ENCODE results near the gene RAB23.

DNA sequence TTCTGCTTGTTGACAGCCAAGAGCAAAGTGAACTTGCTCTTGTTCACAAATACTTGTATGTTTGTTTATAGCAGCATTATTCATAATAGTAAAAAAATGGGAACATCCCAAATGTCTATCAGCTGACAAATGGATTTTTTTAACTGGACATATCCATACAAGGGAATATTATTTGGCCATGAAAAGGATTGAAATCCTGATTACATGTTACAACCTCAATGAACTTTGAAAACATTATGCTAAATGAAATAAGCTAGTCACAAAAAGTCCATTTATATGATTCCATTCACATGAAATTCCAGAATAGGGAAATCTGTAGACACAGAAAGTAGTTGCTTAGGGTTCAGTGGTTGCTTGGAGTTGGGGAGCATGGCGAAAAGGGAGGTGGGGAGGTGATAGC is 78.4 kb downstream of the RAB23 start:
- TF ChIP-seq, protein P1, sequence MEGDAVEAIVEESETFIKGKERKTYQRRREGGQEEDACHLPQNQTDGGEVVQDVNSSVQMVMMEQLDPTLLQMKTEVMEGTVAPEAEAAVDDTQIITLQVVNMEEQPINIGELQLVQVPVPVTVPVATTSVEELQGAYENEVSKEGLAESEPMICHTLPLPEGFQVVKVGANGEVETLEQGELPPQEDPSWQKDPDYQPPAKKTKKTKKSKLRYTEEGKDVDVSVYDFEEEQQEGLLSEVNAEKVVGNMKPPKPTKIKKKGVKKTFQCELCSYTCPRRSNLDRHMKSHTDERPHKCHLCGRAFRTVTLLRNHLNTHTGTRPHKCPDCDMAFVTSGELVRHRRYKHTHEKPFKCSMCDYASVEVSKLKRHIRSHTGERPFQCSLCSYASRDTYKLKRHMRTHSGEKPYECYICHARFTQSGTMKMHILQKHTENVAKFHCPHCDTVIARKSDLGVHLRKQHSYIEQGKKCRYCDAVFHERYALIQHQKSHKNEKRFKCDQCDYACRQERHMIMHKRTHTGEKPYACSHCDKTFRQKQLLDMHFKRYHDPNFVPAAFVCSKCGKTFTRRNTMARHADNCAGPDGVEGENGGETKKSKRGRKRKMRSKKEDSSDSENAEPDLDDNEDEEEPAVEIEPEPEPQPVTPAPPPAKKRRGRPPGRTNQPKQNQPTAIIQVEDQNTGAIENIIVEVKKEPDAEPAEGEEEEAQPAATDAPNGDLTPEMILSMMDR (IDR thresholded peaks at IDR 0.05), result no peak
- TF ChIP-seq POLR2A (IDR thresholded peaks at IDR 0.05), result no peak
